Stimulated activated CD4-positive, alpha-beta T cell treated with anti-CD3 and anti-CD28 coated beads, Interleukin-1b, Interleukin-23, amount 100 ng/mL, for 4 hours (primary cell): Measurements from ENCODE around the gene TMEM185B.

Source experiments
- DNase-seq, 2 donors: peaks; one replicate each; pipeline ENCODE4 v3.0.0-alpha.2; 2020; ENCODE audit warnings: low read depth in 2 of 2

TMEM185B gene

GRCh38 chr2:120231974-120232635 is 8.9 kb upstream of the TMEM185B start:
- DNase-seq: peak; percentile 27 to 65

GRCh38 chr2:120231564-120231973 is 8.4 kb upstream of the TMEM185B start:
- DNase-seq: peak in 1 of 2 donors; percentile 45

- DNase-seq: no peak
Measured at GRCh38 chr2:120230515-120231471, 7.6 kb upstream of the TMEM185B start.

- no peak for DNase-seq
Measured at GRCh38 chr2:120229341-120229740, 6.1 kb upstream of the TMEM185B start.

- no peak for DNase-seq
Measured at GRCh38 chr2:120228503-120228902, 5.3 kb upstream of the TMEM185B start.

- no peak for DNase-seq
Measured at GRCh38 chr2:120227111-120227991, 4.2 kb upstream of the TMEM185B start.

GRCh38 chr2:120226316-120226715 is 3.1 kb upstream of the TMEM185B start:
- no peak for DNase-seq

- no peak for DNase-seq
Measured at GRCh38 chr2:120225549-120226065, 2.4 kb upstream of the TMEM185B start.

- DNase-seq: no peak
Measured at GRCh38 chr2:120224735-120225548, 1.7 kb upstream of the TMEM185B start.

- DNase-seq: no peak
Measured at GRCh38 chr2:120224256-120224655, 1.1 kb upstream of the TMEM185B start.

GRCh38 chr2:120222186-120223033 is 790 bp downstream of the TMEM185B start:
- DNase-seq: no peak

GRCh38 chr2:120221616-120222015 is 1.6 kb downstream of the TMEM185B start:
- DNase-seq: no peak

- DNase-seq: no peak
Measured at GRCh38 chr2:120220756-120221155, 2.4 kb downstream of the TMEM185B start.

GRCh38 chr2:120219766-120220165 is 3.4 kb downstream of the TMEM185B start:
- no peak for DNase-seq

GRCh38 chr2:120219291-120219690 is 3.9 kb downstream of the TMEM185B start:
- DNase-seq: no peak

GRCh38 chr2:120218181-120218580 is 5.0 kb downstream of the TMEM185B start:
- DNase-seq: no peak

GRCh38 chr2:120210270-120210693 is 12.9 kb downstream of the TMEM185B start:
- DNase-seq: no peak

- no peak for DNase-seq
Measured at GRCh38 chr2:120209427-120210269, 13.6 kb downstream of the TMEM185B start.
